Right lobe of liver (tissue), 4 donors: ENCODE results near the gene C10orf90.

Experiments used
- CTCF ChIP-seq, 4 donors: fragments of 200-600 bp in 3 of 4; fragments of 450-650 bp in 1 of 4; IDR thresholded peaks; one replicate each; pipeline versions ENCODE4 v1.5.1 to v1.8.0; 2016 to 2022; ENCODE audit warnings: antibody characterized with exemption in 4 of 4, mild to moderate bottlenecking in 2 of 4
- POLR2A ChIP-seq: fragments of 450-650 bp; IDR thresholded peaks from one replicate; pipeline ENCODE4 v1.6.1; 2017; ENCODE audit warnings: antibody characterized with exemption, mild to moderate bottlenecking
- donor health status: DM: no; HTN: no; CAD: no.
- donor health status: DM: no; HTN: no; CAD: no.
- donor health status: DM: no; HTN: yes; CAD: no.

DNA sequence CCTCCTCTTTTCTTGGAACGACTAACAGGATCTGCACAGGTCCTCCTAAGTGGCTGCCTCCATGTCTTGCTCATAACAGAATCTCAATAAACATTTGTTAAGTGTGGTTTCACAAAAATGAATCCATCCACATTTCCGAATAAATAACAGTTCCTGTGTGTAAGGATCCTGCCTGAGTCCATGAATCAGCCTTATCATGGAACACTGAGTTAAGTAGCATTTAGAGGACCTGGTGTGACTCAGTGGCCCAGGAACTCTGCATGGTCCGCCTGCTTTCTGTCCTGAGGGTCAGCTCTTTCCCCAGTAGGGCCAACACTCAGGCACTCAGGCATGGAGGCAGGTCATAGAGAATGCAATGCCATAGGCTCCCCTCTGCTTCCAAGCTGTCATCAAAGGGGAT is 15.8 kb upstream of the C10orf90 start:
- TF ChIP-seq CTCF (IDR thresholded peaks at IDR 0.05) (no peak), POLR2A (no peak)
